Subcutaneous adipose tissue (tissue), 4 donors: Measurements from ENCODE around the gene PRR19. TPM values are rescaled to one million over a fixed set of nuclear protein-coding genes. Genes with fewer than 3 reads are reported as not detected.

Source experiments
- CTCF ChIP-seq: fragments of 450-650 bp; IDR thresholded peaks from one replicate; pipeline ENCODE4 v1.5.1; 2016; ENCODE audit warnings: low read depth, mild to moderate bottlenecking, control low read depth, antibody characterized with exemption, moderate library complexity
- total RNA-seq, 4 donors: library from RNA; depleted of rRNA; stranded (reverse); fragments of >200 nt; gene quantifications; one replicate each; pipeline ENCODE4 v1.1.0, GENCODE V29; 2016

Gene PRR19
- total RNA-seq, 4 donors from 2014 or later, result 0.75 TPM; not detected in 3

GRCh38 chr19:42275103-42275502 is 26.8 kb upstream of the PRR19 start:
- TF ChIP-seq CTCF, result no peak

GRCh38 chr19:42275517-42275916 is 26.4 kb upstream of the PRR19 start:
- TF ChIP-seq CTCF, result no peak

GRCh38 chr19:42276284-42276683 is 25.6 kb upstream of the PRR19 start:
- no peak for TF ChIP-seq CTCF

- TF ChIP-seq CTCF, result no peak
Measured at GRCh38 chr19:42276821-42277220, 25.1 kb upstream of the PRR19 start.

- no peak for TF ChIP-seq CTCF
Measured at GRCh38 chr19:42277821-42278451, 24.0 kb upstream of the PRR19 start.

GRCh38 chr19:42278452-42279154 is 23.3 kb upstream of the PRR19 start:
- no peak for TF ChIP-seq CTCF

- TF ChIP-seq CTCF, result no peak
Measured at GRCh38 chr19:42279155-42279901, 22.6 kb upstream of the PRR19 start.
